ENCODE results near the gene WIPF3. TPM values are rescaled to one million over a fixed set of nuclear protein-coding genes. Genes with fewer than 3 reads are reported as not detected.
A peak's percentile ranks its signal among the peaks of the same experiment; 100 is the strongest.

The WIPF3 gene
- total and polyA plus RNA-seq, 8 donors = 0.50 to 1.7 (median 1.0) TPM; not detected in 1

GRCh38 chr7:29935111-29935510 is 128.8 kb downstream of the WIPF3 start:
- TF ChIP-seq CTCF (IDR thresholded peaks at IDR 0.05) = no peak

GRCh38 chr7:29937132-29937531 is 130.8 kb downstream of the WIPF3 start:
- TF ChIP-seq CTCF (IDR thresholded peaks at IDR 0.05) = no peak
- Histone ChIP-seq H3K27me3 (no peaks in the 10 kb centered on the region), H3K4me1 (no peaks in the 10 kb centered on the region), H3K36me3 (peaks cover 0 to 31% of the 10 kb centered on the region in 2 donors), H3K9me3 (no peaks in the 10 kb centered on the region), H3K27ac (no peak overlapping the region), H3K4me3 (no peak overlapping the region)
- ATAC-seq (no peak), DNase-seq (no peak)
- intact Hi-C loops (cut with DNase I) = no loop called here

More at GRCh38 chr7:29935111-29935510, 128.8 kb downstream of the WIPF3 start:
- Histone ChIP-seq H3K4me1 (no peaks in the 10 kb centered on the region), H3K27ac (no peak overlapping the region), H3K27me3 (no peaks in the 10 kb centered on the region), H3K9me3 (no peaks in the 10 kb centered on the region), H3K4me3 (no peak overlapping the region), H3K36me3 (peaks cover 0 to 20% of the 10 kb centered on the region in 2 donors)
- intact Hi-C loops (cut with DNase I) = no loop called here
- DNase-seq = no peak
- ATAC-seq = no peak

DNA sequence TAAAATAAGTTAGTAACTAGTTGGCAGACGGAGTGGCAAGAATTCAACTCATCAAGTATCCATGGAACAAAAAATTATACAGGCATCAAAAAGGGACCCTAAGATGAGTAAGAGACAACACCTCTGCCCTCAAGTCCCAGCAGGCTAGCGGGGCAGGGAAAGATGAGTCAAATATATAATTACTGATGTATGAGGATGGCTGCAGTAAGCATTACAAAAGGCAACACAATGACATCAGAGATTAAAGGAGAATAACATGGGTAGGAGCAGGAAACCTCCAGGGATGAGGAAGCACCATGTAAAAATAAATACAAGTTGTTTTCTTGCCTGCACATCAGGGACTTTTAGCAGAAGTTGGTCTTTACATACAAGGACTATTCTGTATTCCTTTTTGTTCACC is 133.9 kb downstream of the WIPF3 start:
- Histone ChIP-seq H3K27me3 (no peaks in the 10 kb centered on the region), H3K4me1 (no peaks in the 10 kb centered on the region), H3K36me3 (peaks cover 0 to 50% of the 10 kb centered on the region in 2 donors), H3K9me3 (no peaks in the 10 kb centered on the region), H3K4me3 (no peak overlapping the region), H3K27ac (no peak overlapping the region)
- intact Hi-C loops (cut with DNase I) = no loop called here
- no peak for TF ChIP-seq CTCF (IDR thresholded peaks at IDR 0.05)
- ATAC-seq = no peak
- DNase-seq = no peak

DNA sequence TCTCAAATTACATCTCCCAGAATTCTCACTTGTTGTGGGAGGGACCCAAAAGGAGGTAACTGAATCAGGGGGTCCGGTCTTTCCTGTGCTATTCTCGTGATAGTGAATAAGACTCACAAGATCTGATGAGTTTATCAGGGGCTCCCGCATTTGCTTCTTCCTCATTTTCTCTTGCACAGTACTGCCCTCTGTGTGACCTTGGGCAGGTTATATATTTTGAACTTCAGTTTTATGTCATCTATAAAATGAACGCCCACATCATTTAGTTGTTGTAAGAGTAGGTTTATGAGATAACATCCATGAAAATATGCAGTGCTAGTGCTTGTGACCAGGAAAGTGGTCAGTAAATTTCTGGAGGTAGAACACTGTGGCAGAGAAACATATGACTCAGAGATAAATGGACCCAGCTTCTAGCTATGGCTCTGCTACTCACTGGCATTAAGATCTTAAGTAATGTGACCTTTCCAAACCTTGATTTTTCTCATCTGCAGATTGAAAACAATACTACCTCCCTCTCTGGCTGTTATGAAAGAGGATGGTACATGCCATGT is 139.0 kb downstream of the WIPF3 start:
- peaks cover 0 to 33% of the 10 kb centered on the region in 2 donors for H3K36me3 ChIP-seq
- TF ChIP-seq CTCF (IDR thresholded peaks at IDR 0.05) = no peak
- no peak overlapping the region for H3K4me3 ChIP-seq
- H3K4me1 ChIP-seq = no peaks in the 10 kb centered on the region
- no peak overlapping the region for H3K27ac ChIP-seq
- H3K9me3 ChIP-seq = no peaks in the 10 kb centered on the region
- ATAC-seq = no peak
- intact Hi-C loops (cut with DNase I) = no loop called here
- no peak for DNase-seq
- no peaks in the 10 kb centered on the region for H3K27me3 ChIP-seq

- peaks cover 0 to 38% of the 10 kb centered on the region in 2 donors for H3K36me3 ChIP-seq
- no peak overlapping the region for H3K27ac ChIP-seq
- H3K27me3 ChIP-seq = no peaks in the 10 kb centered on the region
- peak; percentile 12 to 30 for TF ChIP-seq CTCF (IDR thresholded peaks at IDR 0.05)
- intact Hi-C loops (cut with DNase I) = no loop called here
- H3K9me3 ChIP-seq = no peaks in the 10 kb centered on the region
- no peaks in the 10 kb centered on the region for H3K4me1 ChIP-seq
- peak; percentile 78 for ATAC-seq
- H3K4me3 ChIP-seq = no peak overlapping the region
- peak in 1 of 4 donors; percentile 26 for DNase-seq
Measured at GRCh38 chr7:29946428-29947186, 140.3 kb downstream of the WIPF3 start.
